Left colon (tissue), 2 donors: ENCODE measurements around the gene RAB36. TPM values are rescaled to one million over a fixed set of nuclear protein-coding genes. Genes with fewer than 3 reads are reported as not detected.
A peak's percentile ranks its signal among the peaks of the same experiment; 100 is the strongest.

Experiments used
- ATAC-seq: fragments of 200-7000 bp; cut with Tn5 transposase; one replicate; pipeline ENCODE4 v1.9.1; 2020; ENCODE audit warnings: mild to moderate bottlenecking, moderate library complexity
- DNase-seq, 2 donors: peaks; one replicate each; pipeline ENCODE4 v3.0.0-alpha.2; 2020
- intact Hi-C, 2 donors: fragments of 100-400 bp; cut with DNase I in 1 of 2; cut with micrococcal nuclease in 1 of 2; formaldehyde crosslinking; loops; one replicate each; pipeline versions ENCODE4 v1.11.2 to v1.14.0; 2022; cut with DNase I, micrococcal nuclease
- total RNA-seq, 2 donors: library from RNA; stranded (reverse); fragmentation: NEBNext Ultra II Directional; extraction: Animal tissue kit (Norgen Biotek cat#: 25700); gene quantifications; one replicate each; pipeline ENCODE4 v1.2.1, GENCODE V29; 2021
- donor health status: DM: no; HTN: no; CAD: no.
- donor health status: DM: yes; HTN: yes; CAD: no.

Gene RAB36
- total RNA-seq, 2 donors from 2014 or later: 1.1 to 1.2 TPM

DNA sequence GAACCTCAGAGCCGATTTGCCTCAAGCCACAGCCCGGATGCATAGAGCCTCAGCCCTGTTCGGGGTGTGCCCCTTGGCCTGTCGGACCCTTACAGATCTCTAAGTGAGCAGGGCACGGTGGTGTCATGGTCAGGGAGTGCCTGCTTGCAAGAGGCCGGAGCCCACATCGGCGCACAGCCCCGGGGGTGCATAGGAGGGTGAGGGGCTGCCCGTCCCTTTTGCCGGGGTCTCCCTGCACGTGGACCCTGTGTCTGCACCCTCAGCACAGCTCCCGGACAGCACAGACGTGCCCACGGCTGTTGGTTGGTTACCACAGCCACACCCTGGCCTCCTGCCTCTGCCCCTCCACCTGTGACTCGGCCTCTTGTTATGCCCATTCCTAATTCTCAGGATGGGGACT is 6.5 kb downstream of the RAB36 start:
- no peak for ATAC-seq

DNA sequence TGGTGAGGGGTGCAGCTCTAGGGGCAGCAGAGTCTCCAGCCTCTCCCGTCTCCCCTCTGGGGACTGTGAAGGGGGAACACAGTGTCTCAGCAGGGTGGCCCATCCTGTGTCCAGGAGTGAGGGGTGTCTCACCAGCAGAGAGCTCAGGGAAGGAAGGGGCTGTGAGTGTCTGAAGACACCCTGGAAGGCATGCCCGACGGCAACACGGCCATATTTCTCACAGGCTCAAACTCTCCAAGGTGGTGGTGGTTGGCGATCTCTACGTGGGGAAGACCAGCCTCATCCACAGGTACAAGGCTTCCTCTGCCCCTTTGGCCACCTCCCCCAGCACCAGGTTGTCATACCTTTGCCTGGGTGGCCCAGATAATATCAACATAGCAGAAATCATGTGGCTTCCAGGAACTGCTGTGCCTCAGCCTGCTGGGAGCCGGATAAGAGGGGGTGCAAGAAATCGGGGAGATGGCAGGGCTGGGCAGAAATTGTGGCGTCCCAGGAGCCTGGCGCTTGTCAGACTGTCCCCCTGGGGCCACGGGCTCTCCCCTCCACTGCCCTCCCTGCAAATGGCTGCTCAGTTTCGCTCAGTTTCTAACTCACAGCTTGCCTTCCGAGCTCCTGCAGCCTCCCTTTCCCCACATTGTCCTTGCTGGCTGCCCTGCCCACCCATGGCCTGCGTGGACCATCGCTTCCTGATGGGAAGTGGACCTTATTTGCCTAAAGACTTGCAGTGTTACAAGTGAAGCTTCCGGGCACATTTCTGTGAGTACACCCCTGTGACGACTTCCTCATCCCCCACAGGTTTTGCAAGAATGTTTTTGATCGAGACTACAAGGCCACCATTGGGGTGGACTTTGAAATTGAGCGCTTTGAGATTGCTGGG is 7.2 kb downstream of the RAB36 start:
- no peak for DNase-seq
- ATAC-seq: no peak
- intact Hi-C loops: no loop called here

More for the DNA sequence above, 6.5 kb downstream of the RAB36 start:
- DNase-seq: no peak
- intact Hi-C loops: no loop called here

DNA sequence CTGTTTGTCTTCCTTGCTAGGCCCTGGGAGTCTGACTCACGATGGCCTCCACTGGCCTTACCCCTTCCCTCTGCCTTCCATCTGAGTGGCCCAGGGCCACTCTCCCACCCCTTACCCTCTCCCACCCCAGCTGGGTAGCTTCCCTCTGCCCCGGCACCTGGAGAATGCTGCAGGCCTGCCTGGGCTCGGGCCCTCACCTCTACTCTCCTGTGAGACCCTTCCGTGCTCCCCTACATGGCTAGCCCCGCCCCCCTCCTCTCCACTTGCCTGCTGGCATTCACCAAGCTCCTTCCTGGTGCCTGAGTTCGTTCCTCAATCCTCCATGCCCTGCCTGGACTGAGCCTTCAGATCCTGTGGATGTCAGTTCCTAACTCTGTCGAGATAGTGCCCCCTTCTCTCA is 8.7 kb downstream of the RAB36 start:
- ATAC-seq (no peak), DNase-seq (no peak)
- intact Hi-C loops: no loop called here

DNA sequence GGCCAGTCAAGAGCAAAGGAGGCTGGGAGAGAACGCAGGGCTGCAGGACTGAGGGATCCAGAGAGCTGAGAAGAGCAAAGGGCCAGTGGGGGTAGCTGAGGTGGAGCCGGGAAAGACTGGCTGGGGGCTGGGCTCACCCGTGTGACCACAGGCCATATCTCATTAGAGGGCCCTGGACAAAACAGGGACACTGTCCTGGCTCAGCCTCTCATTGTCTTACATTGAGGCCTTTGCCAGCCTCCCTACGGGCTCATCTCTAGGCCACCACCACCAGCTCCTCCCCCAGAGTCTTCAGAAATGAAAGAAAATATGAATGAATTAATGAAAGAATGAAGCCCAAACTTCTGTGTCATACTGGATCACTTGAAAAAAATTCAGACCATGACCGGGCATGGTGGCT is 9.2 kb downstream of the RAB36 start:
- intact Hi-C loops: no loop called here
- ATAC-seq: no peak

DNA sequence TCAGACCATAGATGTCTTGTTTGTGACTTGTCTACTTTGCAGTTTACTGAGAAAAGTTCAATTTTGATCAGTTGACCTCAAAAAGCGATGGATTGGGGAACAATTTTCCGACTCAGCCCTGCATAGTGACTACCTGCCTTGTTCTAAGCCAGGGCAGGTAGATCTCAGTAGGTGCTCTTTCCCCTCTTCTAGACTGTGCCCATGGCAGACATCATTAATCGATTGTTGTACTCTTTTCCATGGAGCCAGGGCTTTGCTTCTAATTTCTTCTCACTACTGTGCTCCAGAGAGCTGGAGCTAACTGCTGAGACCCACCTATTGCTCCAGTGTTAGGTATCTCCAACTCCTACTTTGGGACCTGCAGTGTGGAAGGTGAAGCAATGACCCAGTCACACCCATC is 9.9 kb downstream of the RAB36 start:
- ATAC-seq (no peak), DNase-seq (no peak)
- intact Hi-C loops: no loop called here

More for the DNA sequence above, 9.2 kb downstream of the RAB36 start:
- no peak for DNase-seq

DNA sequence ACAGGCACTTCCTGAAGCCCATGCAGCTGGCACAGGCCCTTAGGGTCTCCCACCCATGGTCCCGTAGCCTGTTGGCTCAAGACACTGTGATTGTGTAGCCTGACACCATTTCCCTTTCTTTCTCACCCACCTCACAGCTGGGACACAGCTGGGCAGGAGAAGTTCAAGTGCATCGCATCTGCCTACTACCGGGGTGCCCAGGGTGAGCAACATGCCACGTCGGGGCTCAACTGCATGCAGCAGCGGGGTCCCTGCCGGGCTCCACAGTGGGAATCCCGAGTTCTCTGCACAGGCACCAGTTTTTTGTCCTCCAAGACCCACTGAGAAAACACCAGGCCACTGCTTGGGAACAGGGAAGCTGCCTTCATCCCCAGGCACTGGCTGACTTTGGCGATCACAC is 10.6 kb downstream of the RAB36 start:
- no peak for DNase-seq
- intact Hi-C loops: no loop called here

DNA sequence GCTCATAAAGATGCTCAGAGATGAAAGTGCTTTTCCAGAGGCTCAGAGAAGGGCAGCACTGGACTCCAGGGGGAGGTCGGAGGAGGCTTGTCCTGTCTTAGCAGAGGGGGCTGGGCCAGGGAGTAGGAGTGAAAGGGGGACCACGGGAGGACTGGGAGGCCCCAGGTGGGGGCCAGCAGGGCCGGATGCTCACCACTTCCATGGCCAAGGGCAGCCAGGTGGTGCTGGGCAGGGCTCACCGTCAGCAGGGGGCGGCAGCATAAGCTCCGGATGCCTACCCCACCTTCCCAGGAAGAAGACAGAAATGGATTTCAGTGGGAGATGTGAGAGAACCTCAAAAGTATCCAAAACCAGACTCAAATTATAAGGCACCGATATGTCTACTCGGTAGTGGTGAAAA is 11.0 kb downstream of the RAB36 start:
- DNase-seq (no peak), ATAC-seq (no peak)
- intact Hi-C loops: no loop called here

More for the DNA sequence above, 10.6 kb downstream of the RAB36 start:
- ATAC-seq: no peak

DNA sequence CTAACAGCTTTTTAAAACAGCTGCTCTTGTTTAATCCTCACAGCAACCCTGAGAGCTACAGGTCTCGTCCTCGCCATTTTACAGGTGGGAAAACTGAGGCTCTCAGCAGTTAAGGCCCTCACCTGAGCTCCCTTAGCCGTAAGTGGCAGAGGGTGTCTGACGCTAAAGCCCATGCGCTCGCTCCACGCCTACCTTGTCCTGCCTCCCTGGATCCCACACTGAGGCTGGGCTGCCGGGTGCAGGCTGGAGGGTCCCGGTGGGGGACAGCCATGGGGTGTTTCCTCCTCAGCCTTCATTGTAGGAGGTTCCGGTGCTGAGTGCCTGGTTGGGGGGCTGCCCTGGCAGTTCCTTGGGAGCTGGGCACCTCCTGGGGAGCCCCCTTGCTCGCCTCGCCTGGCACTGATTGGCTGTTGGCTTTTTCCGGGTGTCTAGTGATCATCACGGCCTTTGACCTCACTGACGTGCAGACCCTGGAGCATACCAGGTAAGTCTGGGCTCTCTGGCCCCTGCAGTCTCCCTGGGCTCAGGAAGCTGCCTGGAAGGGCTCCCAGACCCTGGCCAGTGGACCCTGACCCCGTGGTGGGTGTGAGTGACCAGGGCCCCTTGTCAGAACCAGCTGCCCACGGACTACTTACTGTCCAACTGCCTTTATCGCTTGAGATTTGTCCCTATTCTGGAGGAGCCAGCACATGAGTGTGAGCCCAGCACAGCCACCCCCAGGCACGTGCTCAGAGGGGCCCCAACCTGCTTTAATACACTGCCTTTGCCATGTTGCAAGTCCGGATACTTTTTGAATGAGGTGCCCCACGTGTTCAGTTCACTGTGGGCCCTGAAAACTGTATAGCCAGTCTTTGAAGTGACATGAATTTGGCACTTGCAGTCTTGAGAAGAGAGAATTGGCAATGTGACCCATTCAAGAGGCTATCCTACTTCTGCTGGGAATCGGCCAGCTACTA is 12.6 kb downstream of the RAB36 start:
- DNase-seq: no peak
- intact Hi-C loops: no loop called here
- no peak for ATAC-seq

DNA sequence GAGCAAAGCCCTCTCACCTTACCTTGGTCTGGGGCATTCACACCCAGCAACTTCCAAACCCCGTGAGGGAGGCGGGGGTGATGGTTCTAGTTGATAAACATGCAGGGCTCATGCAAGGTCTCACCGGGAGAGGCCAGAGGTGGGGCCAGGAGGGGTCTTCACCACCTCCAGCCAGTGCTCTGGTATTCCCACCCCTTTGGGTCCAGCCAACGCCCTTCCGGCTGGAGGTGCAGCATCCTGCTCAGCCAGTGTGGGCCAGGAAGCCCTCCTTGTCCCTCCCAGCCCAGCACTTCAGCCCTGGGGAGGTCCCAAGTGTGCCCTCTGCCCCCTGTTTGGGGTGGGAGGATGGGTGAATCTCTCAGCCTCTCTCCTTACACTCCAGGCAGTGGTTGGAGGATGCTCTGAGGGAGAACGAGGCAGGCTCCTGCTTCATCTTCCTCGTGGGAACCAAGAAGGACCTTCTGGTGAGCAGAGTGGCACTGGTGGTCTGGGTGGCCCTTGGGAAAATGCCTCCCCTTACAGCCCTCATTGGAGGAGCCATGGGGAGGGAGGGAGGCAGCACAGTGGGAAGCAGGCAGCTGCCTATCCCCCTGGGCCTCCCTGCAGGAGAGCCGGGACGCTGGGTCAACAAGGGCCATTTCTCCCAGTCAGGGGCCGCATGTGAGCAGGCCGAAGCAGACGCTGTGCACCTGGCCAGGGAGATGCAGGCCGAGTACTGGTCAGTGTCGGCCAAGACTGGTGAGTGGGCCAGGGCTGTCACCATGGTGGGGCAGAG is 13.4 kb downstream of the RAB36 start:
- intact Hi-C loops: no loop called here

DNA sequence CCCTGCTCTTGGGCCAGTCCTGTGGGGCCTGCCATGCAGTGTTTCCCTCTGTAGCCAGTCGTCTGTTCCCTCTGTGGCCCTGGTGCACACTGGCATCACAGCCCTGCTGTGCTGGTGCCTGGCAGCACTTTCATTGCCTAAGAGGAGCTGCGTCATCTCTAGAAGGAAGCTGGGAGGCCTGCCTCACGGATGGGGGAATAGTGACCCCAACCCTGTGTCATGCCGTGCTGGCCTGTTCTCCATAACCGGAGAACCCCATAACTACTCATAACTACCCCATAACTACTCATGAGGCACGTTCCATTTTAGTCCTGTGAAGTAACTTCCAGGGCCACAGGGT is 14.0 kb downstream of the RAB36 start:
- DNase-seq (no peak), ATAC-seq (no peak)
- intact Hi-C loops: no loop called here

More for the DNA sequence above, 13.4 kb downstream of the RAB36 start:
- no peak for DNase-seq
- no peak for ATAC-seq

DNA sequence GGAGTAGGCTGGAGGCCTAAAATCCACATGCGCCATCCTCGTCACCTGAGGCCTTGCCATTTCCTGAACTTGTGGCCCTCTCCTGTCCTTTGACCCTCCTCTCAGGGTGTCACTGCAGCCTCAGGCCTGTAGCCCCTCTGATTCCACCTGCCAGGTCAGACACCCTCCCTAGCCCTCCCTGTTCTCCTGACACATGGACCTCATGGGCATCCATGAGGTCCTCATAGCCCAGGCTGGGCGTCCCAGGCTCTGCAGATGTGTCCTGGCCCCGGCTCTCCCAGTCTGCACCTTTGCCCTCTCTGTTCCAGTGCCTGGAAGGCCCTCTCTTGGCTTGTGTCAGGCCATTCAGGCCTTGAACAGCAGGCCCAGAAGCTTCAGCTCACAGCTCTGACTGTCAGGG is 15.8 kb downstream of the RAB36 start:
- intact Hi-C loops: no loop called here
- DNase-seq (no peak), ATAC-seq (no peak)

DNA sequence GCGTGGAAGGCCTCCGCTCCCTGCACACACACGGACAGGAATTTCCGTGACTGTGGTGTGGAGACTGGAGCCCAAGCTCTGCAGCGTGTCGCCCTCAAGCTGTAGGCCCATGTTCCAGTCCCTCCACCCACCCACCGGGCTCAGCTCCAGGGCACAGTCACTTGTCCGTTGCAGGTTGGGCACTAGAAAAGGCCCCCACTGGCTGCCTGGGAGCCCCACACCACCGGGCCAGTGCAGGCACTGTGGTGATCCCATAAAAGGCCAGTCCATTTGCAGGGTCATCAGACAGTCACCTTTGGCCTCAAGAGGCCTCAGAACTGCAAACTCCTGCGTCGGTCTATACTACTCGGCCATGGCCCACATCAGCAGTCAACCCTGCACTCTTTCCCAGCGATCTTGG is 16.3 kb downstream of the RAB36 start:
- intact Hi-C loops: no loop called here
- DNase-seq (no peak), ATAC-seq (no peak)

DNA sequence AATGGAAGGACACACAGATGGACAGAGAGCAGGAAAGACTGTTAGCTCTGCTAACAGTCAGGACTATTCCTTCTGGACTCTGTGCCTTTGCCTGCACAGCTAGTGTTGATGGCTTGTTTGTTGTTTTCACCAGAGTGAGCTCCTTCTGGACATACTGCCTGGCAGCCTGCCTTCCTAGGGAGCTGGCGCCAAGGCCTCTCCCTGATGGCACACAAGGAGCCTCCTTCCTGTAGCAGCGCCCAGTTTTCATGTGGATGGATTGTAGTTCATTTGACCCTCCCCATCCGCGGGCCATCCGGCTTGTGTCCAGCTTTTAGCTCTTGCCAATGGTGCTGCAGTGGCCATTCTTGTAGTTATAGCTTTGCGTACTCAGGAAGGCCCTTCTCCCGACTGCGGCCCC is 18.4 kb downstream of the RAB36 start:
- peak; percentile 85 for ATAC-seq
- intact Hi-C loops: no loop called here
- DNase-seq: peak; percentile 56 to 68

DNA sequence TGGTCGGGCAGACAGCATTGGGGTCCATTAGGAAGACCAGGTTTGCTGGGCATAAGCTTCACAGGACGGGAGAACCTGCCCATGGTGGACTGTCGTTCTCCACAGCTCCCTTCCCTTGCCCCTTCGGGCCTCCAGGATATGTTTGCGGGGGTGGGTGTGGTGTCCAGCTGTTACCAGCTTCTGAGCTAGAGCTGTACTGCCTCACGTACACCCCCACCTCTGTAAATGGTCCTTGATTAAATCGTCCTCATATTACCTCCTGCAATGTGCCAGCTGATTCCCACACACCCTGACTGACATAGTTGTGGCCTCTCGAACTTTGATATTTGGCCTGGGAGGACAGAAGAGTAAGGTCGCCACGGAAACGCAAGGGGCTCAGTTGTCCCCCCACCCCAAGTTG is 18.8 kb downstream of the RAB36 start:
- peak; percentile 63 for ATAC-seq
- intact Hi-C loops: no loop called here
- no peak for DNase-seq

DNA sequence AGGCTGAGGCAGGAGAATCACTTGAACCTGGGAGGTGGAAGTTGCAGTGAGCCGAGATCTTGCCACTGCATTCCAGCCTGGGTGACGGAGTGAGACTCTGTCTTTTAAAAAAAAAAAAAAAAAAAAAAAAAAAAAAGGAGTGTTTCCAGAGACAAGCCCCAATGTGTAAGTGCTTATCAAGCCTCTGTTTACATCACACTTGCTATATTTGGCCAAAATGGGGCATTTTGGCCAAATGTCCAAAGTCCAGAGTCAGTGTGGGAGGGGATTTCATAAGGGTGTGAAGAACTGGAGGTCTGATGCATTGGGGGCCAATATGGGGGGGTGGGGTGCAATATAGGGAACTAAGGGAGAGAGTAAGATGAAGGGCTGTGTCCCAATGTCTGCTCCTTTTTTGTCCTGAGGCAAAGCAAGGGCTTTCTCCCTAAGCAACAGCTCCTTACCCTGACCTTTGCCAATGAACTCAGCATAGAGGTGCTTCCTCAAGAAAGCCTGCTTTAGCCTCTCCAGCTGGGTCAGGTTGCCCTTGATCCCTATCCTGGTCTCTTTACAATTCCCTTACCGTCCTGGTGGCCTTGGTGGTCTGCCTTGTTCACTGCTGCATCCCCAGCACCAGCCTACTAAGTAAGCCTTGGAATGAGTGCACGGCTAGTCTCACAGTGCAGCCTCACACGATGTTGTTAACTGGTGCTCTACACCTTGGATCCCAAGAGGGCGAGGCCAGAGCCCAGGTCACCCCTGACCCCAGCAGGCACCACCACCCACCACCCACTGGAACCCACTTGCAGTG is 21.0 kb downstream of the RAB36 start:
- intact Hi-C loops: no loop called here
- no peak for ATAC-seq

DNA sequence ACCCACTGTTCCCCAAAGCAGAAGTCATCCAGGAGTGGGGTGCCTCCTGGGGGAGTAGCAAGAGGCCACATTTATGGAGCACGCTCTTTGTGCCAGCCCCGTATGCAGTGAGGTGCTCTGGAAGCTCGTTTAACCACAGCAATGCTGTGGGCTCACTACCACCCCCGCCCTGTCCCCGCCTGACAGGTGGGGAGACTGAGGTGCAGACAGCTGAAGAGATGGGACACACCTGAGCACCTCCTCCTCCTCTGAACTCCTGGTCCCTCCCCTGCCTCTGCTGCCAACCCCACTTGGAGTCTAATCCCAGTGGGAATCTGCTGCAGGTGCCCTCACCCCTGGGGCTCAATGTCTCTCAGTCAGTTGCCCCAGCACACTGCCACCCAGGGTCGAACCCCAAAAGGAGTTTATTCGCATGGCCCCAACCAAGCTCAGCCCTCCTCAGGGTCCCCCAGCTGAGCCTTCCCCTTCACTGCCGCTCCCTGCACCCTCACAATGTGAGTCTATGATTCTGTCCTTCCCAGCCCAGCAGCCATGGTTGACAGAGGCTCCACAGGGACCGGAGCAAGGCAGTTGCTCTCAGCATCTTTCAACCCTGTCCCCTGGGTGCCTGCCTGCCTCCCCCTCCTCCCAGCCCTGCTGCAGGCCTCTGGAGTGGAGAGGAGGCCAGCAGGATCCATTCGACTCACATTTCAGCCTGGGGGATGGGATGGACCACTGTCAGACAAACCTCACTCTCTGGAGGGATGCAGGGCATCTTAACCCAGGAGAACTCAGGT is 21.8 kb downstream of the RAB36 start:
- DNase-seq (no peak), ATAC-seq (no peak)
- intact Hi-C loops: no loop called here

More for the DNA sequence above, 21.0 kb downstream of the RAB36 start:
- DNase-seq: no peak

DNA sequence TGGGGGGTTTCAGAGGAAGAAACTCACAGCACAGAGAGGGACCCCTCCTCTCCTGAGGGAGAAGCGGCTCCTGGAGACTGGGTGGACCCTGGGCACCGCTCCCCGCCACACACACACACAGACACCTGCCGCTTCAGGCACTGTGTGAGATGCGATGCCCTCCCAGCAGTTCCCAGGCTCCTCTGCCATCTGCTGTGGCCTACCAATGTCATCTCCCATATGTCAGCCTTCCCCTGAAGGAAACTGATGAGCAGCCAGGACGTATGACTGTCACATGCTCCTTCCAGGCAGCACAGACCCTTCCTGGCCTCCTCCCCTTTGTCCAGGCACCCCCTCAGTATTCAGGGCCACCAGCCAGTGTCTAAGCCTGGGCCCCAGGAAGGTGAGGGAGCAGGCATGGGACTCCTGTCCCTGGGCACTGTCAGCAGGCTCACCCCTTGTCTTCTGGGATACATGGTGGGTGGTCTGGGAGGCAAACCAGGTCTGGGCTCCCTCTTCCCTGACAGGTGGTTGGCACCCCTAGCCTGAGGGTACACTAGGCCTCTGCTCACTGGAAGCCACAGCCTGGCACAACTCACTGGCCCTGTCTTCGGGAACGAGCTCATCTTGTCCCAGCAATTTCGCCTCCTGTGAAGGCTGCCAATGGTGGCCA is 23.2 kb downstream of the RAB36 start:
- ATAC-seq: no peak
- no peak for DNase-seq
- intact Hi-C loops: no loop called here
